Activated T-helper 17 cell treated with anti-CD3 and anti-CD28 coated beads, Interleukin-2, amount 50 U/mL, for 72 hours (primary cell): ENCODE measurements around the gene PTTG1. TPM values are rescaled to one million over a fixed set of nuclear protein-coding genes. Genes with fewer than 3 reads are reported as not detected.

Experiments used
- total RNA-seq, 2 donors: library from RNA; stranded (reverse); gene quantifications; one replicate each; pipeline ENCODE4 v1.2.3, GENCODE V29; 2022

PTTG1 gene
- total RNA-seq, 2 donors from 2014 or later: 172 to 221 TPM

Other genes starting within 250 kb of the PTTG1 start
- under 1 TPM in 1 of 2 donors, not detected in 1; 0.87 TPM for gene FABP6, start 192.3 kb upstream of the PTTG1 start, total RNA-seq
- not detected for gene CCNJL, start 109.3 kb upstream of the PTTG1 start, total RNA-seq
- not detected for gene C1QTNF2, start 51.2 kb upstream of the PTTG1 start, total RNA-seq
- gene FAM200C, start 21.8 kb upstream of the PTTG1 start, total RNA-seq: 1 to 10 TPM in 1 of 2 donors, under 1 TPM in 1; 0.69 to 3.5 TPM
- gene SLU7, start 2.8 kb upstream of the PTTG1 start, total RNA-seq: 10 to 100 TPM; 33.2 to 53.7 TPM